HUES64 (cell line): Measurements from ENCODE around the gene BTBD9.

Experiments
- H3K27ac ChIP-seq: 2 replicates; pipeline ENCODE4 v1.7.0; 2013; ENCODE audit warnings: low read depth, low read length, inconsistent platforms
- H3K27me3 ChIP-seq: 2 replicates; pipeline ENCODE4 v1.6.1; 2013; ENCODE audit warnings: mild to moderate bottlenecking, low read length; ENCODE audit not compliant: insufficient read depth
- H3K36me3 ChIP-seq: 2 replicates; pipeline ENCODE4 v1.6.1; 2013; ENCODE audit warnings: mild to moderate bottlenecking, low read length; ENCODE audit not compliant: insufficient read depth
- H3K4me1 ChIP-seq: 2 replicates; pipeline ENCODE4 v1.6.1; 2013; ENCODE audit warnings: mild to moderate bottlenecking, low read length, moderate library complexity; ENCODE audit not compliant: insufficient read depth
- H3K4me3 ChIP-seq: 2 replicates; pipeline ENCODE4 v1.5.1; 2013; ENCODE audit warnings: mild to moderate bottlenecking, low read length, moderate library complexity
- H3K9ac ChIP-seq: 2 replicates; pipeline ENCODE4 v1.6.1; 2013; ENCODE audit warnings: mild to moderate bottlenecking, low read depth, low read length
- H3K9me3 ChIP-seq: 2 replicates; pipeline ENCODE4 v1.6.1; 2013; ENCODE audit warnings: low read depth, low read length; ENCODE audit not compliant: insufficient read depth
- WGBS: fragments of 150-250, 120-280 bp; methylation state at CpG from one replicate; pipeline ENCODE4 v1.1.7; 2013; ENCODE audit warnings: missing lambda C conversion rate; 5-methylcytosine and 5-hydroxymethylcytosine counted together

BTBD9 gene

DNA sequence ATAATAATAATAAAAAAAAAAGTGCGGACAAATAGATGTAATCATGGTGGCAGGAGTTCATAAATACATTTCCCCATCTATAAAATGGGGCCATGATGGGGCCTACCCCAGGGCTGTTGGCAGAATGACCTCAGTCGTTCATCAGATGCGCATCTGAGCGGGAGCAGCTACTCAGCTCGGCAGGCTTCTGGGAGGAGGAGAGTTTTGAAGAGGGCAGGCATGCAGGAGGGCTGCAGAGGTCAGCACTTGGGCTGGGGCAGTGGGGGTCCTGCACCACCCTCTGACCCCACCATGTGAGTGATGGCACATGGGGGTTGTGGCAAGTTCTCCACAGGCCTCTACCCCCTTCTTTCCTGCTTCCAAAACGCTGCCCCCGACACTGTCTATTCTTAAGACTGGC is 446.7 kb downstream of the BTBD9 start:
- Histone ChIP-seq H3K36me3 (no peaks in the 10 kb centered on the region), H3K27ac (no peak overlapping the region; the same call in 1 of the 2 replicates), H3K27me3 (no peaks in the 10 kb centered on the region), H3K9me3 (no peaks in the 10 kb centered on the region), H3K4me3 (no peak overlapping the region), H3K4me1 (peaks cover 19% of the 10 kb centered on the region), H3K9ac (no peak overlapping the region)
- 64% methylated on average over 7 of the region's 7 CpGs for WGBS

DNA sequence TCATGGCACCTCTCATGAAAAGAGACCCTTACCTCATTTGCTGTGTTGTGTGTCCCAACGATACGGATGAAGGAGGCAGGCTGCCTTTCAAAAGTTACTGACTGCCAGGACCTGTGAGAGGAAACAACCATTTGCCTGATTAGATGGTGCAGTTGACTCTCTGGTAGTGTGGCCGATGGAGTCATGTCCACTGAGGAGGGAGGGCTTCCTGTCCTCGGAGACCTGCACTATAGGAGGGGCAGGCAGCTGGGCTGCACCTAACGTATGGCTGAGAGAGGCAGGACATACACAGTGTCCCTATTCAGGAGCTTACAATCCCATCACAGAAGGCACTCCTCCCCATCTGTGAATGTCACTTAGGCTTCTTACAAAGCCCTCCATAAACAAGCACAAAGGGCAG is 447.2 kb downstream of the BTBD9 start:
- Histone ChIP-seq H3K9ac (no peak overlapping the region), H3K36me3 (no peaks in the 10 kb centered on the region), H3K27me3 (no peaks in the 10 kb centered on the region), H3K4me3 (no peak overlapping the region), H3K4me1 (peaks cover 19% of the 10 kb centered on the region), H3K27ac (peak overlapping the region; percentile 52; the same call in 1 of the 2 replicates), H3K9me3 (no peaks in the 10 kb centered on the region)
- 41% methylated on average over 5 of the region's 5 CpGs for WGBS

DNA sequence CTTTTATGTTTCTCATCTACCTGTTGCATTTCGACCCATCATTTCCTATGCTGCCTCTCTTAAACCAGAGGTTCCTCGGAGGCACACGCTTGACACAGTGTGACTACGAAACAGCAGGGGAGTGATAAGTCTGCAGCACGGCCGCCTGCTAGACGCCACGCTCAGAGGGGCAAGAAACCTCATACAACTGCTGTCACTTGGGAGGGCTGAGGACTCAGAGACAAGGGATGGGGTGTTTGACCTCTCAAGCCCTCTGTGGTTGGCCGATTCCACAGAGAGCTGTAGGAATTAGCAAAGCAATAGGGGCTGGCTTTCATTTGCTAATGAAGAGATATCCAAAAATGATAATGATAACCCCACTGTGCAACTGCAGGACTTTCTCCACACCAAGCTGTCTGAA is 447.7 kb downstream of the BTBD9 start:
- H3K4me1 ChIP-seq: peaks cover 24% of the 10 kb centered on the region
- H3K9me3 ChIP-seq: no peaks in the 10 kb centered on the region
- H3K9ac ChIP-seq: no peak overlapping the region
- no peaks in the 10 kb centered on the region for H3K36me3 ChIP-seq
- no peaks in the 10 kb centered on the region for H3K27me3 ChIP-seq
- H3K4me3 ChIP-seq: no peak overlapping the region
- H3K27ac ChIP-seq: no peak overlapping the region; the same call in 1 of the 2 replicates
- WGBS: 23% methylated on average over 9 of the region's 9 CpGs

DNA sequence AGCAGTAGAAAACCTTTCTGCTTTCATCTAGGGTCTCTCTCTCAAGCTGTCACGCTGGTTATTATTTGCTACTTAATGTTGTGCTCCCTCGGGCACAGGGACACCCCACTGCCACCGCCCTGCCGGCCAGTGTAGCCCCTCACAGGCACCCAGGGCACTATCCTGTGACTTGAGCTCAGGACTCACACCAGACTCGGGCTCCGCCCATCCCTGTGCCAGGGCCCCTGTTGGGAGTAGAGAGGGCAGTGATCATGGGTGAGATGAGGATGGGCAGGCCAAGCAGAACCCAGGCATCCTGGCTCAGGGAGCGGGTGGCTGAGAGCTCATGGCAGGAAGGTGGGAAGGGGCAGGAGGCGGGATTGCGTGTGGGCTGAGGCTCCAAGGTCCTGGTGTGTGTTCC is 448.3 kb downstream of the BTBD9 start:
- Histone ChIP-seq H3K4me1 (peaks cover 27% of the 10 kb centered on the region), H3K27ac (no peak overlapping the region), H3K27me3 (no peaks in the 10 kb centered on the region), H3K36me3 (no peaks in the 10 kb centered on the region), H3K4me3 (no peak overlapping the region), H3K9me3 (no peaks in the 10 kb centered on the region), H3K9ac (no peak overlapping the region)
- WGBS: 85% methylated on average over 9 of the region's 9 CpGs

DNA sequence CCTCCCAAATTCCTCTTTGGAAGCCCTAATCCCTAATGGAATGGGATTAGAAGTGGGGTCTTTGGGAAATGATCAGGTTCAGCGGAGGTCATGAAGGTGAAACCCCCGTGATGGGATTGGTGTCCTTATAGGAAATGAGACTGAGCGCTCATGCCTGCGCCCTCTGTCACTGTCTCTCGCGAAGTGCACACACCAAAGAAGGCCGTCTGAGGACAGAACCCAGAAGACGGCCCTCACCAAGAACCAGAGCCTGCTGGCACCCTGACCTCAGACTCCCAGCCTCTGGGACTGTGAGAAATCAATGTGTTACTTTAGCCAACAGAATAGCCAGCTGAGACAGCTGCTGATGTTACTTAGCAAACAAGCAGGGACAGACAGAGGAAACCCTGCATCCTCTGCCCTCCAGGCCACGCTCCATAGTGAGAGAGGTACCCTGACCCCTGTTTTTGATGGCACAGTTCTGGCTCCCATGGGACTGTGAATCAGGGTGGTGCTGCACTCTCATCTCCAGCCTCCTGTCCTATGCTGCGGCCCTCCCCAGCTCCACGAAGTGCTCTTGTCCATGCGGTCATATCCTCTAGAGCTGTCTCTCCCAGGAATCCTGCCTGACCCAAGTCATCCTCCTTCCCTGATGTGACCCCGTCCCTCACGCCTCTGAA is 450.9 kb downstream of the BTBD9 start:
- H3K27me3 ChIP-seq: no peaks in the 10 kb centered on the region
- H3K36me3 ChIP-seq: no peaks in the 10 kb centered on the region
- no peak overlapping the region for H3K27ac ChIP-seq
- peaks cover 27% of the 10 kb centered on the region for H3K4me1 ChIP-seq
- H3K4me3 ChIP-seq: no peak overlapping the region
- H3K9ac ChIP-seq: no peak overlapping the region
- 92% methylated on average over 14 of the region's 14 CpGs for WGBS
- no peaks in the 10 kb centered on the region for H3K9me3 ChIP-seq

DNA sequence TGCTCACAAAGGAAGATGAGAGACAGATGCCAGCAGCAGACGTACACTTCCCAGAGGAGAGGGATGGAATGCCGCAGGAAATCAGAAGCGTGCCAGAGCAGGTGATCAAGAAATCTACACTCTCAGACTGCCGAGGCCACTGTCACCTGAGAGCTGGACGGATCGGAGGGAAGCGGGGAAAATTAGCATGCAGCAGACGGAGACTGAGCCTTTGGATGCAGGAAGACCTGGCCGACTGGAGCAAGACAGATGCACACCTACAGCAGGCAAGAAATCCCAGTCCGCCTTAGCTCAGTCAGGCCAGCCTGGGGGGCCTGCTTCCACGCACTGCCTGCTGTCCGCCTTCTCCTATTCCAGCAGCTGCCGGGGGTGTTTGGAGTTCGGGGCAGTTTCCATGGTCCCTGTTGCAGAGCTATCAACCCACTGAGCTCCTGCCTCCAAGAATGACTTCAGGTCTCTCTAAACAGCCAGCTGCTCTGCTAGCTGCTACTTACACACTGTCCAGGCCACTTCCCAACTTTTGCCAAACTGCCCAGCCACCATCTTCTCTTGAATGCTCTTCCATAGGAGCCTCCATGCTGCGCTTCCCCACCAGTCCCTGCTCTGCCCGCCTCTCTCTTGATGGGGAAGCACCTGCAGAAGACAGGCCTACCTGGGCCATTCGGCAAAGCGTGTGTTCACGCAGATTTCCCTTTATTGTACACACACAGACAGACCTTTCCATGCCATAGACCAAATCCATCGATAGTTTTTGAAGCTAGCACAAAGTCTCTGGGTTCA is 451.7 kb downstream of the BTBD9 start:
- H3K36me3 ChIP-seq: no peaks in the 10 kb centered on the region
- no peak overlapping the region for H3K27ac ChIP-seq
- H3K27me3 ChIP-seq: no peaks in the 10 kb centered on the region
- no peak overlapping the region for H3K9ac ChIP-seq
- peaks cover 22% of the 10 kb centered on the region for H3K4me1 ChIP-seq
- H3K4me3 ChIP-seq: no peak overlapping the region
- WGBS: 94% methylated on average over 20 of the region's 20 CpGs
- no peaks in the 10 kb centered on the region for H3K9me3 ChIP-seq

DNA sequence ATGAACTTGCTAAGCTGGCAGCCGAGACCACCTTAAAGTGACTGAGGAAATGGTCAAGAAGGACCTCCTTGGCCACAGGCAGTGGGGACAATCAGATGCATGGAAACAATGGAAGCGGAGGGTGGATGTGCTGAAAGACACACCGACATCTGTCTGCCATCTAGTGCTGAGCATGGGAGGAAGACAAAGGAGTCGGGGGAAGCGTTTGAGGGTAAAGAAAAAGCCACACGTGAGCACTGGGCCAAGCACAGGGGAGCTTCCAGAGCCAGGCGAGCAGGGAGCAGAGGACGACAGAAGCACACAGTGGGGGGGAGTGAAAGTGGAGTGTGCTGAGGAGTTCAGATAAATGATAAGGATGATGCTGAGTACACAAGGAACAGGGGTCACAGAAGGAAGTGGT is 452.4 kb downstream of the BTBD9 start:
- Histone ChIP-seq H3K9ac (no peak overlapping the region), H3K27ac (no peak overlapping the region), H3K4me3 (no peak overlapping the region), H3K4me1 (peaks cover 15% of the 10 kb centered on the region), H3K27me3 (no peaks in the 10 kb centered on the region), H3K36me3 (no peaks in the 10 kb centered on the region), H3K9me3 (no peaks in the 10 kb centered on the region)
- 44% methylated on average over 8 of the region's 8 CpGs for WGBS

DNA sequence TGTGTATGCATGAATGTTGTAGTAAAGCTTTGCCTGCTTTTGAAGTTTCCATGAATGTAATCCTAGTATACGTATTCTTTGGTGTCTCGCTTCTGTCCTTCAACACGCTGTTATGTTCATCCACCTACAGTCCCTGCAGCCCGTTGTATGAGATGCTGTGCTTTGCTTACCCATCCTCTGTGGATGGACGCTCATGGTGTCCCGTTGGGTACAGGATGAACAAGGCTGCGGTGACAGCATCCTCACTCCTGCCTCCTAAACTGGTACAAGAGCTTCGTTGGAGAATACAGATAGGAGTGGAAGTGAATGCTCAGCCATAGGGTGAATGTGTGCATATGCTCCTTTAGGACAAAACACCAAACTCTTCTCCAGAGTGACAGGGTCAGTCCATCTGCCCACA is 454.0 kb downstream of the BTBD9 start:
- no peaks in the 10 kb centered on the region for H3K9me3 ChIP-seq
- H3K4me1 ChIP-seq: peaks cover 8% of the 10 kb centered on the region
- no peak overlapping the region for H3K4me3 ChIP-seq
- H3K27me3 ChIP-seq: no peaks in the 10 kb centered on the region
- no peaks in the 10 kb centered on the region for H3K36me3 ChIP-seq
- WGBS: 88% methylated on average over 8 of the region's 8 CpGs
- no peak overlapping the region for H3K9ac ChIP-seq
- H3K27ac ChIP-seq: no peak overlapping the region

DNA sequence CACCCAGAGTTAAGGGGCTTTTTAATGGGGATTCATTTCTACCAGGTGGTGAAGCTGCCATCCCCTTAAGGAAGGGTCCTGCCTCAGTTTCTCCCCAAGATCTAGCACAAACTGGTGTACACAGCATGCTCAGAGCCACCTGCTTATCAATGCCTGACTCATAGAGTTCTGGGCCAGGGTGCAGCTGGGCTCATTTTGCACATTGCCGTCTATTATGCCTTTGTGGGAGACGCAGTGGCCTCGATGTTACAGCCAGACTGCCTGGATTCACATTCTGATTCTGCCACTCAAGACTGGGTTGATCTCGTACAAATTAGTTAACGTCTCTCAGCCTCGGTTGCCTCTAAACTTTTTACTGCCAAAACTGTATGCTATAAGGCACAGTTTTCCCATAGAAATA is 454.5 kb downstream of the BTBD9 start:
- no peak overlapping the region for H3K27ac ChIP-seq
- no peaks in the 10 kb centered on the region for H3K9me3 ChIP-seq
- no peak overlapping the region for H3K9ac ChIP-seq
- H3K4me1 ChIP-seq: peaks cover 8% of the 10 kb centered on the region
- WGBS: 95% methylated on average over 6 of the region's 6 CpGs
- no peak overlapping the region for H3K4me3 ChIP-seq
- no peaks in the 10 kb centered on the region for H3K36me3 ChIP-seq
- H3K27me3 ChIP-seq: no peaks in the 10 kb centered on the region

DNA sequence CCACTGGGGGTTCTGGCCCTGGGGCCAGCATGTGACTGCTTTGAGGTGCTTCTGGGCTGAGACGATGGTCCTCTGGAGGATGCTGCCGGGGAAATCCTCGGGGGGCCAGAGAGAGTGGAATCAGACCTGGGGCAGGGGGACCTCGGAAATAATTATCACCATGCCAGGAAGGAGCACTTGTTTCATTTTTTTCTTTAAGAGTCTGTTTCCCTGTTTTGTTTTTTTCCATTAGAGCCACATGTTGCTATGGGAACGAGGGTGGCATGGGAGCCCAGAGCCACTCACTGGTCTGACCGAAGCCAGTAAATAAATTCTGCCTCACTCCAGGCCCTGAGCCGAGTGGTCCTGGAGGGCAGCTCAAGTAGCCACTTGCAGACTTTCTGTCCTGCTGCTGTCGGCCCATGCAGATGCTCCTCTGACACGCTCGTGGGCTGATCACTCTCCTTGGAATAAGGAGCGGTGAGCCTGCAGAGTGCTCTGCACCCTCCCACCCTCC is 455.1 kb downstream of the BTBD9 start:
- no peak overlapping the region for H3K4me3 ChIP-seq
- H3K27ac ChIP-seq: no peak overlapping the region
- H3K27me3 ChIP-seq: no peaks in the 10 kb centered on the region
- 90% methylated on average over 11 of the region's 11 CpGs for WGBS
- H3K36me3 ChIP-seq: no peaks in the 10 kb centered on the region
- H3K9ac ChIP-seq: no peak overlapping the region
- peaks cover 8% of the 10 kb centered on the region for H3K4me1 ChIP-seq
- H3K9me3 ChIP-seq: no peaks in the 10 kb centered on the region

DNA sequence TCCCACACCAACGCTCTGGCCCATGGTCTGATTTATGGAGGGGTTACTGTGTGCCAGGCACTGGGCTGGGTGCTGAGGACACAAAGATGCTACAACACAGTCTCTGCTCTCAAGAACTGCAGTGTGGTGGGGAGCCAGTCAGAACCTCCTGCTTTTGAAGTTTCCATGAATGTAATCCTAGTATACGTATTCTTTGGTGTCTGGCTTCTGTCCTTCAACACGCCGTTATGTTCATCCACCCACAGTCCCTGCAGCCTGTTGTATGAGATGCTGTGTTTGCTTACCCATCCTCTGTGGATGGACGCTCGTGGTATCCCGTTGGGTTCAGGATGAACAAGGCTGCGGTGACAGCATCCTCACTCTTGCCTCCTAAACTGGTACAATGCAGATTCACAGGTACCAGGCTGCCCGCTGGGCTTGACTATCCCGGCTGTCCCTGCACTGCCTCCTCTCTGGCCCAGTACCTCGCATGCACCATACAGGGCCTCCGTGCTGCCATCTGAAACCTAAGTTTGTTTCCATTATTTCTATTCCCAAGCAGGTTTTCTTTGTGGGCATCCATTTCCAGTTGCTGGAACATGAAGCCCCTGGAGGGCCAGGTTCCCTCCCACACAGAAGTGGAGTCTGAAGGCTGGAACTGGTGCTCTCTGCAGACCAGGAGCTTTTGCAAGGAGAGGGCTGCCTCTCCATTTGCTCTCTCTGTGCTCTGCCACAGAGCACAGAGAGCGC is 455.7 kb downstream of the BTBD9 start:
- Histone ChIP-seq H3K27ac (no peak overlapping the region), H3K27me3 (no peaks in the 10 kb centered on the region), H3K4me3 (no peak overlapping the region), H3K9me3 (no peaks in the 10 kb centered on the region), H3K36me3 (no peaks in the 10 kb centered on the region), H3K4me1 (peaks cover 8% of the 10 kb centered on the region), H3K9ac (no peak overlapping the region)
- WGBS: 88% methylated on average over 13 of the region's 13 CpGs
